Right kidney (tissue), 1 donor: ENCODE measurements around the gene GJB6.

Source experiments
- DNase-seq: peaks from one replicate; pipeline ENCODE4 v3.0.0-alpha.2; 2016

GJB6 gene

DNA sequence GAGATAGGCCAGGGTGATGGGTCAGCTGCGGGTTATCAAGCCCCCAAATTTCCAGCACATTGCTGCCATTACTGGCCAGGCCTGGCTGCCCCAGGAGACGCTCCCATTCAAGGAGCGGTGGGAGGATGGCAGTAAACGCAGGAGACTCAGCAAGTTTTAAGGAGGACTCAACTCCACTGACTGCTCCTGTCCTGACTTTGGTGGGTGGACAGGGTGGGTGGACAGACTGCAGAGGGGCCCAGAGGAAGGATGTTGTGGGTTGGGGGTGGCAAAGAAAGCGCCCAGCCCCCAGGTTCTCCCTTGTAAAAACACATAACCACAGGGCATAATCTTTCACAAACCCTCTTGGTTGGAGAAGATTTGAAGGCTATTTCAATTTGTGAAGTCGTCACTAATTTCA, 4.4 kb downstream of the GJB6 start:
- no peak for DNase-seq

GRCh38 chr13:20227288-20227687, 4.8 kb downstream of the GJB6 start:
- DNase-seq, result no peak

DNA sequence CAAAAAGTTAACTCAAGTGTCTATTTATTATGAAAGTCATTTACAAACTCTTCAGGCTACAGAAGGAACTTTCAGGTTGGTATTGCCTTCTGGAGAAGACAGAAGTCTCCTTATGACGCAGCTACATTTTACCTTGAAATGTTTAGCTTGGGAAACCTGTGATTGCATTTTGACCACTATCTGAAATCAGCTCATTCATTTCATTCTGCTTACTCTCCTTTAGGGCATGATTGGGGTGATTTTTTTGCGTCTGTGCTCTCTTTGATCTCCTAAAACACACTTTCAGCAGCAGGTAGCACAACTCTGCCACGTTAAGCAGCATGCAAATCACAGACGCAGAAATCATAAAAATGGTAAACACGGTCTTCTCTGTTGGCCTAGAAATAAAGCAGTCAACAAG, 9.6 kb downstream of the GJB6 start:
- no peak for DNase-seq

GRCh38 chr13:20221772-20222171, 10.3 kb downstream of the GJB6 start:
- DNase-seq, result no peak

- no peak for DNase-seq
Observed at GRCh38 chr13:20219577-20219976, 12.5 kb downstream of the GJB6 start.

GRCh38 chr13:20217168-20217567, 15.0 kb downstream of the GJB6 start:
- no peak for DNase-seq

DNA sequence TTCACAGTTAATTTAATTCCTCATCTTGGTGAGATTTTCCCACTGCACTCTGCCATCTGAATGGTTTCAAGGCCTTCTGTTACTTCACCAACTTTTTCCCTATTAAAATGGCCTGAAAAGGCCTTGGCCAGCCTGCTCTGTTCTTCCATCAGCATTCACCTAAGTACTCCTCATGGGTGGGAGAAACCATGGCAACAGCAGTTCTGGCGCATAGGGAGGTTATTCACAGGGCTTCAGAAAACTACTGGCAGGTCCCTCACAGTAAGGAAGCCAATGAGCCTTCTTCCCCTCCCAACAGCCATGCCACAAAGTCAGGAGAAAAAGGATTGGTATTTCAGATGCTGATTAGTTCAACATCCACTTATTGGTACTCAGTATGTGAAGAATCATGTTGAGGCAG, 22.2 kb downstream of the GJB6 start:
- no peak for DNase-seq

DNA sequence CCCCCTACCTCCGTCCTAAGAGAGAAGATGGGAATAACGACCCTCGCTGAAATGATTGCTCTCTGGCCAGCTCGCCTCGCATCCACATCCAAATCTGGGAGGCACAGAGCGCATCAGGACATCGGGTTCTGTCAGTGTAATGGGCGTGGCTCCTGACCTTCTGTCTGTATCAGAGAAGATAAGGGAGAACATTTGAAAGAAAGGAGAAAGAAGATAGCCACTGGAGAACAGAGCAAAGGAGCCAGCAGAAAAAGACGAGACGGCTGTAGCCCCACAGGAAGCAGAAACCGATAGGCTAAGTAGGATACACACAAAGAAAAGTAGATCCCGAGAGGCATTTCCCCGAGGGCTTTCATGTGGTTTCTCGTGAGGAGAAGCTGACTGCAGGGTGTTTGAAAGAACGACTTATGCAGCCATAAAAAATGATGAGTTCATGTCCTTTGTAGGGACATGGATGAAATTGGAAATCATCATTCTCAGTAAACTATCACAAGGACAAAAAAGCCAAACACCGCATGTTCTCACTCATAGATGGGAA, 25.4 kb downstream of the GJB6 start:
- no peak for DNase-seq

DNA sequence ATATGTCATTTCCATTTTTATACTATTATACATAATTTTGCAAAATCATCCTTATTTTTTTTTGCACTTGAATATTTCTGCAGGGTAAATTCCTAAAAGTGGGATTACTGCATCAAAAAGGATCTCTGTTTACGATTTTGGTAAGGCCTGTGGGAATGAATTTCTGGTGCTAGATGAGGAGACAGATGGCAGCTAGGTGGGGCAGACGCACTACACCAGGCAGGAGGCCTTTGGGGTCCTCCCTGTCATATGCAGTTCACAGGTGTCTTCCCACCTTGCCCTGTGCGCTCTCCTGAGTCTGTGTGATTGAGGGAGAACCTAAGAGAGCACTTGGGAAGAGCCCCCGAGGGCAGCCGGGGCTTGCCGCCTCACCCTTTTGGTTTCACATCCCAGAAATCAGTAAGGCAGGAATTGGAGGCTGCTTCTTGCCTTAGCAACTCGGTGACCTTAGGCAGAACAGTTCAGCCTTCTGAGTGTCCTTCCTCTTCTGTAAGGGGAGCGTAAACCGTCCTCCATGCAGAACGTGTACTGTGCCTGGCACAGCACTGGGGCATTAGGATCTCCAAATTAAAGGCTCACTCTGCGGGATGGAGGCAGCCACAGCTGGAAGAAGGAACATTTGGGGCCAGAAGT, 25.9 kb downstream of the GJB6 start:
- DNase-seq, result no peak

DNA sequence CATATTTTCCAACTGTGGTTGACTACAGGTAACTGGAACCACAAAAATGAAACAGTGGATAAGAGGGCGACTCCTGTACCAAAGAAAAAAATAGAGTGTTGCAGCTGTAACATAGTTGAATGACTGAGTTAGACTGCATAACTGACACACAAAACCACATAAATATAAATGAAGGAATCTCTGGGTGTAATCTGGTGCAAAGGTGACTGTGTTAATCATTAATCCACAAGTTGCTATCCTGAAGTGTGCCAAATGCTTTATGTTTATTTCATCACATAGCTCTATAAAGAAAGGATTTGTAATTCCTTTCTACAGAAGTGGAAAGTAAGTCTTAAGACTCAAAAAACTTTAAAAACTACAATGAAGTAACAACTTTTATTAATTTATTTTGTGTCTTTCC, 33.3 kb downstream of the GJB6 start:
- no peak for DNase-seq

DNA sequence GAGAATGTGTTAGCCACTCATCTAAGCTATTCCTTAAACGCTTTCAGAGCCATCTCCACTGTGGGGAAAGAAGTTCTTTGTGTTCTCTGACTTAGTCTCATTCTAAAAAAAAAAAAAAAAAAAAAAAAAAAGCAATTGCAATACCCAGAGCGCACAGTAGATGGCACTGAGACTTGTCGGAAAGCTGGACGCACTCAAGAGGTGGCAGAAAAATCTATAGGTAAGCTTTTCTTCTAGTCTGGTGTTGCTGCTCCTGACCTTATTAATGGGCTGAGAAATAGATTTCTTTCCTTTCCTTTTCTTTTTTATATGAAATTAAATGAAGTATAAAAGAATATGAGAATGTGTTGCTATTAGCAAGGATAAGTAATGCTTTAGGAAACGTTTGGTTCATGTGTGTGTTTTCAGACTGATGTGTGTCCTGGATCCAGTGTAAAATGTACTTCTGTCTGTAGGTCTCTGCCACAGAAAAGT, 34.7 kb downstream of the GJB6 start:
- DNase-seq, result peak; percentile 64

- no peak for DNase-seq
Observed at GRCh38 chr13:20195801-20196200, 36.3 kb downstream of the GJB6 start.

- peak; percentile 48 for DNase-seq
Observed at GRCh38 chr13:20193907-20194631, 38.0 kb downstream of the GJB6 start.

DNA sequence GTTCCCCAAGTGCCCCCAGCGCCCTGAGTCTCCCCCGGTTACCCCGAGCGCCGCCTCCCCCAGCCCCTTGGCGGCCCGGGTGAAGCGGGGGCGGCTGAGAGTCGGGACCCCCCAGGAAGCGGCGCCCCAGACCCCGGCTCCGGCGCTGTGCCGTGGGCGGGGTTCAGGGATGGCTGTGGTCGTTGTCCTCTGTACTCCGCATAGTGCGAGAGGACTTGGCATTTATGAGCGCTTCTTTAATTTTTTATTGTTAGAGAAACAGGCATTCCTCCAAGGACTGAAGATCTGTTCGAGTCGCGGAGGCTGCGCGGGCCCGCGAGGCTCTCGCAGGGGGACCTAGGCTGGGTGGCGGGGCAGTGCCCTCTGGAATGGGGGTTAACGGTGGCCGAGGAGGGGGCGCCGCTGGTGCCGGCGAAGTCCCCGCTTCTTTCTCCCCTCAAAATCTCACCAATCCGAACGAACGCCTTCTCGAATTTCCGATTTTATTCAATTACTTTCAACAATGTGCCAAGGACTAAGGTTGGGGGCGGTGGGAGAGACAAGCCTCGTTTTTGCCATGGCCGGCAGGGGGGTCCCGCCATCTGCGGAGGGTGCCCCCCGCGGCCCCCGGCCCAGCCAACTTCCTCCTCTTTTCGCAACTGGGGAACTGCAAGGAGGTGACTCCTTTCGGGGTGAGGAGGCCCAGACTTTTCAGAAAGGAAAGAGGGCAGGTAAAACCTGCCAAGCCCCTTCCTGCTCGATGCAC, 38.8 kb downstream of the GJB6 start:
- DNase-seq, result peak; percentile 65

DNA sequence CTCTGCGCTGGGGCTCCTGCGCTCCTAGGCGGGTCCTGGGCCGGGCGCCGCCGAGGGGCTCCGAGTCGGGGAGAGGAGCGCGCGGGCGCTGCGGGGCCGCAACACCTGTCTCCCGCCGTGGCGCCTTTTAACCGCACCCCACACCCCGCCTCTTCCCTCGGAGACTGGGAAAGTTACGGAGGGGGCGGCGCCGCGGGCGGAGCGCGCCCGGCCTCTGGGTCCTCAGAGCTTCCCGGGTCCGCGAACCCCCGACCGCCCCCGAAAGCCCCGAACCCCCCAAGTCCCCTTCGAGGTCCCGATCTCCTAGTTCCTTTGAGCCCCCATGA, 39.3 kb downstream of the GJB6 start, which contains the start of gene GJB2:
Gene GJB2 (minus strand): TSS at position 103 of the 326 bp plus-strand sequence. CDS start 3,357 bp downstream, outside the sequence.
- no peak for DNase-seq

GRCh38 chr13:20192158-20192835, 39.8 kb downstream of the GJB6 start:
- peak; percentile 63 for DNase-seq

GRCh38 chr13:20191311-20192157, 40.6 kb downstream of the GJB6 start:
- no peak for DNase-seq

- DNase-seq, result no peak
Observed at GRCh38 chr13:20190481-20191310, 41.4 kb downstream of the GJB6 start.

DNA sequence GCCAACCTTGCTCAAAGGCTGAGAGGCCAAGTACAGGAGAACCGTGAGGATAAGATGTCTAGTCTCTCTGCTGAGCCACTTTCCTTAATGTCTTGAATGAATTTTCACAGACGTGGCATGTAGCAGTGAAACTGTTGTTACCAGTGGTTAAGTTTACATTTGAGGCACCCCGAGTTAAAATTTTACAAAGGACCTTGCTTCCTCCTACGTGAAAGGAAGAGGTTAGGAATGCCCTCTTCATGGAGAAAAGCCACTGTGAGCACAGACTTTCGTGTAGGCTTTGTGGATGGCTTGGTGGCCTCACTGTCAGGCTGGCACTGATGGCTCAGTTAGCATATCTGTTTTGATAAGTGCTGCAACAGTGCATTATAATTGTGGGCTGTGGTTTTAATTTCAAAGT, 42.0 kb downstream of the GJB6 start:
- no peak for DNase-seq

GRCh38 chr13:20188667-20189553, 43.2 kb downstream of the GJB6 start:
- DNase-seq, result no peak
